ENCODE measurements around the gene ANO7.

GRCh38 chr2:241214766-241215165 lies 26.3 kb downstream of the ANO7 start:
- TF ChIP-seq CTCF (IDR thresholded peaks at IDR 0.05 in 2 of 3, conservative IDR thresholded peaks at IDR 0.05 in 1 of 3; ENCODE audit: borderline replicate concordance in 1 of 3, insufficient read depth in 1 of 3, low read depth in 2 of 3, low read length in 2 of 3) (no peak), POLR2A (IDR thresholded peaks at IDR 0.05; ENCODE audit: borderline replicate concordance, extremely low read depth, insufficient read depth, insufficient read length) (no peak), POLR2AphosphoS5 (IDR thresholded peaks at IDR 0.05; ENCODE audit: low read depth, low read length) (no peak), EZH2phosphoT487 (IDR thresholded peaks at IDR 0.05; ENCODE audit: borderline replicate concordance) (no peak), ATF3 (IDR thresholded peaks at IDR 0.05) (no peak), MAX (IDR thresholded peaks at IDR 0.05) (no peak), ELF1 (IDR thresholded peaks at IDR 0.05; ENCODE audit: borderline replicate concordance, low read depth) (no peak), CBX3 (IDR thresholded peaks at IDR 0.05; ENCODE audit: low read depth) (no peak), JUND (IDR thresholded peaks at IDR 0.05) (no peak), REST (IDR thresholded peaks at IDR 0.05; ENCODE audit: low read depth) (no peak), SP1 (IDR thresholded peaks at IDR 0.05; ENCODE audit: low read depth) (no peak), YY1 (IDR thresholded peaks at IDR 0.05; ENCODE audit: extremely low read depth, insufficient replicate concordance, low read depth, low read length) (no peak)
